ENCODE data around the gene PRM1.

DNA sequence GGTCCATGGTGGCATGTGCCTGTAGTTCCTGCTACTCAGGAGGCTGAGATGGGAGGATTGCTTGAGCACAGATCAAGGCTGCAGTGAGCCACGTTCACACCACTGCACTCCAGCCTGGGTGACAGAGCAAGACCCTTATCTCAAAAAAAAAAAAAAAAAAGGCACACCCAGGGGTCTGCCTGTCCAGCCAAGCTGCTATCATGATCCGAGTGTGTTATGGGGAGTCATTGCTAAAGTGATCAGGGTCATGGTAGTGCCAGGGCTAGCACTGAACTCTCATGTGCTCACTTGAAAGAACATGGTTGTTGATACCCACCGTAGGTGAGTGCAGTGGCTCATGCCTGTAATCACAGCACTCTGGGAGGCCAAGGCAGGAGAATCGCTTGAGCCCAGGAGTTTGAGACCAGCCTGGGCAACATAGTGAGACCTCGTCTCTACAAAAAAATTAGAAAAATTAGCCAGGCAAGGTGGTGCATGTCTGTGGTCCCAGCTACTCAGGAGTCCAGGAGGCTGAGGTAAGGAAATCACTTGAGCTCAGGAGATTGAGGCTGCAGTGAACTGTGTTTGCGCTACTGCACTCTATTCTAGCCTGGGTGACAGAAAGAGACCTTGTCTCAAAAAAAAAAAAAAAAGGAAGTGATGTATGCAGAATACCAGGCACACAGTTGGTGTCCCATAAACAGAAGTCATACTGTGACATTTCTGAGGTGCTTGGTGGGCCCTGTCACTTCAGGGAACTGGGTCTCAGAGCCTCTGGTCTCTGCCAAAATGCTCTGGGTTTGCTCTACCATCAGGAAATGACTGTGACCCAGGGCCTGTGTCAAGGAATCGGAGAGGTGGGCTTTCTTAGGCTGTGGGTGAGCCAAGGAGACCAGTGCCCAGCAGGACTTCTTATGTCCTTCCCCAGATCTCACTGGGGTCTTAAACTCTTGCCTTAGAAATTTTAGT, 2.2 kb downstream of the PRM1 start:
- TF ChIP-seq CTCF (IDR thresholded peaks at IDR 0.05; ENCODE audit: control extremely low read depth in 1 of 3, insufficient read depth in 1 of 3, low read depth in 1 of 3, low read length in 3 of 3) (no peak), YY1 (IDR thresholded peaks at IDR 0.05; ENCODE audit: low read depth, low read length) (no peak), JUN (IDR thresholded peaks at IDR 0.05; ENCODE audit: low read depth, low read length) (no peak), RFX5 (IDR thresholded peaks at IDR 0.05; ENCODE audit: borderline replicate concordance, low read depth, low read length) (no peak), HDAC2 (IDR thresholded peaks at IDR 0.05; ENCODE audit: borderline replicate concordance in 1 of 2, low read depth in 2 of 2, low read length in 2 of 2) (no peak), POLR2AphosphoS5 (IDR thresholded peaks at IDR 0.05; ENCODE audit: low read depth, low read length) (no peak), RAD21 (IDR thresholded peaks at IDR 0.05 in 1 of 2, conservative IDR thresholded peaks at IDR 0.05 in 1 of 2; ENCODE audit: low read depth in 2 of 2, low read length in 2 of 2) (no peak), SIN3A (conservative IDR thresholded peaks at IDR 0.05 in 1 of 2, IDR thresholded peaks at IDR 0.05 in 1 of 2; ENCODE audit: low read depth in 1 of 2, low read length in 2 of 2) (no peak), GABPA (IDR thresholded peaks at IDR 0.05; ENCODE audit: borderline replicate concordance, insufficient read depth, low read length) (no peak), CREB1 (IDR thresholded peaks at IDR 0.05) (no peak), CBX5 (IDR thresholded peaks at IDR 0.05; ENCODE audit: low read depth, low read length) (no peak), POLR2A (IDR thresholded peaks at IDR 0.05; ENCODE audit: control extremely low read depth in 1 of 2, low read depth in 2 of 2, low read length in 2 of 2) (no peak), RBBP5 (IDR thresholded peaks at IDR 0.05; ENCODE audit: borderline replicate concordance, low read depth, low read length) (no peak), CHD2 (IDR thresholded peaks at IDR 0.05; ENCODE audit: low read length) (no peak)

Data from H1 (cell line).